ENCODE measurements around the gene HDAC9.

The HDAC9 gene

DNA sequence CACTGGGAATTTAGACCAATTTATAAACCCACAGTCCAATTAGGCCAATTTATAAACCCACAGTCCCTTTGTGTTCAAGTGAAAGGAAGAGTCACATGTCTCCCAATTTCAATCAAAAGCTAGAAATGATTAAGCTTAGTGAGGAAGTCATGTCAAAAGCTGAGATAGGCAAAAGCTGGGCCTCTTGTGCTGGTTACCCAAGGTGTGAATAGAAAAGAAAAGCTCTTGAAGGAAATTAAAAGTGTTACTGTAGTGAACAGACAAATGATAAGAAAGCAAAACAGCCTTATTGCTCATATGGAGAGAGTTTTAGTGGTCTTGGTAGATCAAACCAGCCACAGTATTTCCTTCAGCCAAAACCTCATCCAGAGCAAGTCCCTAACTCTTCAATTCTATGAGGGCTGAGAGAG lies 245.0 kb downstream of the HDAC9 start:
- DNase-seq: no peak

GRCh38 chr7:18753972-18754610 lies 258.5 kb downstream of the HDAC9 start:
- DNase-seq: no peak

GRCh38 chr7:18754766-18755165 lies 259.2 kb downstream of the HDAC9 start:
- DNase-seq: no peak

DNA sequence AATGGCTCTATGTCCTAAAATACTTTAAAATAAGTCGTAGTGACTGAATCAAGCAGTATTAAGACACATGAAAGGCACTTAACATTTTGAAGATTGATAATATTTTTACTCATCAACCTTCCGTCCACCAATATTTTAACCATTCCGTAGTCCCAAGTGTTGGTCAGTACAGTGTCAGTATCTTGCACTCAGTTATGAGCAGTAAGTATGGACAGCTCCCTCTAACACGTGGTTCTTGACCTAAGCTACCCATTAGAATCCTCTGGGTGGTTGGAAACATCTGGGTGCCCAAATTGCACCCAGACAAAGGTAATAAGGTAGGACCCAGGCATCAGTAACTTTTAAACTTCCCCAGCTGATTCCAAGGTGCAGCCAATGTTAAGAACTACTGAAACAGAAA lies 260.2 kb downstream of the HDAC9 start:
- no peak for DNase-seq

DNA sequence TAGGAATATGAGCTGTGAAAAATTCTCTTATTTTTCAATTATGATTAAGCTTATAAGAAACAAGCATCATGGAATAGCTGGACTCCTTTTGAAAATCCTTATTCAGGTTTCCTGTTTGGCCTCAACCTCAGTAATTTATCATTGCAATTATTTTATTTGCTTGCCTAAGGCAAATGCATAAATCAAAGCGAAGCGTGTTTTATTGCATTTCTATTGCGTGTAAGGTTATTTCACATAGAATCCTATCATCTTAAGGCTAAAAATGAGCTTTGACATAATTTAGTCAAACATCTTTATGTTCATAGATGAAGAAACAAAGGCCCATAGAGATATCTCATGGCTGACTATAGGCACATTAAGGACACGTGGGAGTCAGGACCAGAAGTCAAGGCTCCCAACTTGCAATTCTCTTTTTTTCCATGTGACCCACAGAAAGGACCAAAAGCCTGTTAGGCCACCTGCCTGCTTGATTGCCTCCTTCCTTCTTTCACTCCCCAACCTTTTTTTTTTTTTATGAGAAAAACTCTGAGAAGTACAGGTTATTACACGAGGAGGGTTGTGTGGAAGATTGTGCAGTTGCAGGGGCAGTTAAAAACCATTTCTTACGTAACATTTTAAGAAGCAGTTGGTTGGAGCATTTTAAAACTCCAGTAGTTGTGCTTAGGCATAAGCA lies 261.0 kb downstream of the HDAC9 start:
- no peak for DNase-seq

GRCh38 chr7:18760046-18760445 lies 264.5 kb downstream of the HDAC9 start:
- no peak for DNase-seq

DNA sequence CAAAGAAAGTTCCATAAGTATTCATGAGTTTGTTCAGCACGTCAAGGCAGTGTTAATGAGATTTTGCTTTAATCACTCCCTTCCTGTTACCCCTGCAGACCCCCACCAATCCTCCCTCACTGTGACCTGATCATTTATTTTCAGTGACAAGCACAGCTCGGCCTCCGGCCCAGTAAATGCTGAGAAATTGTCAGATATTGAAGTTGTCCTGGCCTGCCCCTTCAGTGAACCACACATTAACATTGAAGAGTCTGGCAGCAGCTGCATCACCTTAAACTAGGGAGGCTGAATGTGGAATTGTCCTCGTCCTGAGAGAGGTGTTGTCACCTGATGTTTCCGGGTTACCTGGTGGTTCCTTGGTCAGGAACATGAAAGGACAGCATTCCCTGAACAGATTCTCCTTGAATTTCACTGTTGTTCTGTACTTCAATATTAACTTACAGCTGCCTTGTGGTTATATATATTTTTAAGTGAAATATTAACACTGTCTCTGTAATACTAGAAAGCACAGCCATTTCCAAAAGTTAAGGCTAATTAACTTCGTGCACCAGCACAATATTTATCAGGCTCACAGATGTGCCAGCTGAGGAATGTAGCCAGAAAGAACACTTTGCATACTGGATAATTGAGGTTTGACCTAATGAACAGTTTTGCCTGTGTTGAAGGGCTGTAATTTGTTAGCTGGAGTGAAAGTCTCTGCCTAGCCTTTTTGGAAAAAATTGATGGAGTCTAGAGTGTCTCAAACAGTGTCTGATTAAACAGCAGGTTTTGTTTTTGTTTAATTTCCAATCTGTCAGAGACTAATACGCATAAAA lies 265.3 kb downstream of the HDAC9 start:
- DNase-seq: no peak

DNA sequence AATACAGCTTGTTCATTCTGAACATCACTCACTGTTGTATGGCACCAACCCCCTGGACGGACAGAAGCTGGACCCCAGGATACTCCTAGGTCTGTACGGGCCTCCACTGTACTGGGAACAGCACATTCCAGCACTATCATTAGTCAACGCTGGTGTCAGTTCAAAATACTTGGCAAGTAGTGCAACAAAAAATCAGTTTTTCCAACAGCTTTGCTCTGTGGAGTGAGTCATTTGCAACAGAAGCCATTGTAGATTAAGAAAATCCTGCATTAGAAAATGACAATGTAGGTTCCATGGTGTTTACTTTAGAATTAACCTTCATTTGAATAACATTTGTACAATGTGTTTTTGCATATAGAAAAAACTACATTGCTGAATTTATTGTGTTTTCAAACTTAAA lies 266.6 kb downstream of the HDAC9 start:
- no peak for DNase-seq

DNA sequence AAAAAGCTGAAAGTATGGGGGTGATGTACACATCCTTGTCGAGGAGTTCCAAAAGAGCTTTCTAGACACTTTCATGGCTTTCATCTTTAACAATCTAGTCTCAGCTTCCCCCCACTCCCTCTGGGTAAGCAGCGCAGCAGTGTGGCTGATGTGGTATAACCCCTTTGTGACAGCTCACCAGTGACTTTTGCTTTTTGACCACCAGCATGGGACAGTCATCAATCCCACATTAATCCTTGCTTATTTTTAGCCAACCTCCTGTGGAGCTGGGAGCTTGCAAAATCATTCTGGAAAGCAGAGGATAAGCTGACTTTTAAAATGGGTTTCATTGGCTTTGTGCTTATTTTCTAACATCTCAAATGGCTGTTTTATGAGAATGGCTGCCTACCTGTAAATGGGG lies 272.7 kb downstream of the HDAC9 start:
- no peak for DNase-seq

- DNase-seq: no peak
These were observed 274.7 kb downstream of the HDAC9 start for GRCh38 chr7:18770154-18770811.

DNA sequence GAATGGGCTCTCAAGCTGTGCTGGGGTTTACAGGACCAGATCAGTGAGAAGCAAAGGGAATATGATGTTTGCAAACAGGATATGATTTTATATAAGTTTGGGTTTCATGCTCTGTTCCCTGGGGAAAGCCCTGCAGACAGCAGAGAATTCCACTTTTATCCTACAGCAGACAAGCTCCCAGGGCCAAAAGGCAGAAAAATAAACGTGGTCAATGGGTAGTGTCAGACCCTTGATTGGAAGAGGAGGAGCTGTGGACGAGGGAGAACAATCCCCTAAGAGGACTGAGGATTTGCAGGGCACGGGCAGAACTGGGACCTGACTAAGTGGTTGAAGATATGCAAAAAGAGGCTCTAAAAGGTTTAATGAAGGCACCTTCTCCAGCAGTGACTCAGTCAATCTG lies 275.3 kb downstream of the HDAC9 start:
- no peak for DNase-seq

DNA sequence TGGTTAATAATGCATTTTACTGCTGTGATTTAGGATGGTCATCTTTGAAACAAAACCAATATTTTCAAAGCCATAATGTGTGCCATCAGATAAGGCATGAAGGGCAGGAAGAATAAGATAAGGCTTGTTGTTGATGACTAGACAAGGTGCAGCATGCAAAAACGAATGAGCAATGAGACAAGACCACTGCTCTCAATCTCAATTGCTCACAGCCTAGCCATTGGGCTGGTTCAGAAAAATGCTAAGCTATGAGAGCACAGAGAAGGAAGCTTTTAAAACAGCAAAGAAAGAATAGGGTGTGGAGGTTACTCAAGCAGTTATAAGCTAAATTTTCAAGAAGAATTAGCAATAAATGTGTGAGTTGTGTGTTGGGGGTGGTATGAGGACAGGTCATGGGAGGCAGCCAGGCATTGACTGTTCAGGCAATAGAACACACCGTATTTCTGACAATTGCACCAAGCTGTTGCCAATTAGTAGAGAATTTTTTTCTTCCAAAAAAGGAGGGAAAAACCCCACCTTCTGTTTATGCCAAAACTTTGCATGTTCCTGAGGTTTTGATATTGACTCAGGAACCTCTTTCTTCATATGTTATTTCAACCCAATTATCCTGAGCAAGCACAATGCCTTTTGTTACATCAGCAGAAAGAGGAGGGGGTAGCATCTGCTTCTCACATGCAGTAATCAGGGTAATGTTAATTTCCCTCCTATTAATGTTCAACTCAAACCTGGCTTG lies 276.5 kb downstream of the HDAC9 start:
- DNase-seq: no peak

GRCh38 chr7:18772567-18772965 lies 277.0 kb downstream of the HDAC9 start:
- DNase-seq: no peak

GRCh38 chr7:18777314-18777713 lies 281.8 kb downstream of the HDAC9 start:
- no peak for DNase-seq

DNA sequence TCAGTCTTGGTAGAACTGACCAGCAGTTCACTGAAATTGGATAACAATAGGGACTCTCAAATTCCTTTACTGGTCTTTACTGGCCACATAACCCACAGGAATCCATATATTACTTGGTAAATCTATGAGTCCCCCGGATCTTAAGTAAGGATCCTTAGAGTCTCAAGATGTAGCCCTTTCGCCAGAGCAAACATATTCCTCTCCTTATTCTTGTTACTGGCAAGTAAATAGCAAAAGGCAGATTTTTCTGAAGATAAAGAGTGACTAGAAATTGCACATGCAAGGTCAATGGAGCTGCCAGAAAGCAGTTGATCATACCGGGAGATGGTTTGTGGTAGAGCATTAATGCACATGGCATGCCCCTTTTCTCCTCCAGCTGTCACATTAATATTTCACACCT lies 283.0 kb downstream of the HDAC9 start:
- no peak for DNase-seq

- no peak for DNase-seq
These were observed 284.7 kb downstream of the HDAC9 start for GRCh38 chr7:18780266-18780665.

- DNase-seq: no peak
These were observed 285.4 kb downstream of the HDAC9 start for GRCh38 chr7:18780938-18781337.

DNA sequence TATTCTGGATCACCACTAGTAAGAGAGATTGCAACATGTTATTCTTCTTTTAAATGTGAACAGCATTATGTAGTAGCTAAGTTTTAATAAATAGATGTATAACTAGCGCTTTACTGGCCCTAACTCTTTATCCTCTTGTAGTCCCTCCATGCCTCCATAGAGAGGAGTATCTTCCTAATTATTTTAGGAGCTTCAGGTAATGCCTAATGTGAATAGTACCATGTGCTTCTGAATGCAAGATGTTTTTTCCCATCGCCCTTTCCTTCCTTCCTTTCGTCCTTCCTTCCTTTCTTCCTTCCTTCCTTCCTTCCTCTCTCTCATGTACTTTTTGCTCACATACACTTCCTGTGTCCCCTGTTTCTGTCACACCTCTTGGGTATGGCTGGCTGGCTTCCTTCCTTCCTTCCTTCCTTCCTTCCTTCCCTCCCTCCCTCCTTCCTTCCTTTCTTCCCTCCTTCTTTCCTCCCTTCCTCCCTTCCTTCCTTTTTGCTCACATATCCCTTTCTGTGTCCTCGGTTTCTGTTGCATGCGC lies 290.7 kb downstream of the HDAC9 start:
- DNase-seq: no peak

GRCh38 chr7:18786796-18787195 lies 291.2 kb downstream of the HDAC9 start:
- DNase-seq: no peak

GRCh38 chr7:18788026-18788425 lies 292.5 kb downstream of the HDAC9 start:
- no peak for DNase-seq

DNA sequence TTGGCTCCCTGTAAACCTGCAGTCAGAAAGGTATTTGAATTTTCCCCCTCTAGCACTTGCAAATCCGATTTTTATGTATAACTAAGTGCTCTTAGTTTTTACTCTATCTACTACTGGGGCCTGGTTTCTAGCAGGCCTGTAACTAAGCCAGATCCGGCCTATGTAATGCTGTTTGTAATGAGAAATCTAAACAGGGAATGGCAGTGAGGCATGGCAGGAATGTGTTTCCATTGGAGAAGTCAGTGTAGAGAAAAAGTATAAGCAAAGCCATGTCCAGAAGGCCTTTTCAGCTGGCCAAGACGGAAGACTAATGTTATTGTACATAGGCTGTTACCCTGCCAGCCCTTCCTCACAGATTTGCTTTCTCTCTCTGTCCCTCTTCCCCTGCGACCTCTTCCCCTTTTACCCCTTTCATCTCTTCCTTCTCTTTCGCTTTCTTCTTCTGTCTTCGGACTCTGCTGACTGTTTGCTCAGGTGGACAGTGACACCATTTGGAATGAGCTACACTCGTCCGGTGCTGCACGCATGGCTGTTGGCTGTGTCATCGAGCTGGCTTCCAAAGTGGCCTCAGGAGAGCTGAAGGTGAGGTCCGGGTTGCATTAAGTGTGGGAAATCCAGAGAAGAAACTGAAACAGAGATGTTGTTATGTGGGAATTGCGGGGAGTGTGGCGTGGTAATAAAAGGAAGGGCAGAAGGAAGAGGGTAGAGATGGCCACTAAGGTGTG lies 297.5 kb downstream of the HDAC9 start:
- no peak for DNase-seq

DNA sequence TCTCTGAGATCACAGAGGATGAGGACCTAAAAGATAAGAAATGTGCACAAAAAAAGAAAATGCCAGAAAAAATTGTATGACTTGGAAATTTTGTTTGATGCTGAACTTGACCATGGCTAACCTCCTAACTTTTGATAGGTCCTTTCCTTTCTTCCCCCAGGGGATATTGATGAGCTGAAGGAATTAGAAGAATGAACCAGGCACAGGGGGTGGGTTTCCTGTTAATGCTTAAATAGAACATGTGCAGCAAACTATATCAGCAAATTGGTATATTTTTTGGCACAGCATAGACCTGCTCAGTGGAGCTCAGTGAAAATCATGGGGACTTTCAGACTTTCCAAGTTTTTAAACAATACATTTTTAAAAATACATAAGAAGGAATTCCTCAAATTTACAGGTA lies 300.7 kb downstream of the HDAC9 start:
- DNase-seq: no peak
